Lower leg skin (tissue), 3 donors: ENCODE measurements around the gene ANKRD45.

Experiments used
- CTCF ChIP-seq, 3 donors: fragments of 450-650 bp; IDR thresholded peaks; one replicate each; pipeline ENCODE4 v1.5.1; 2016; ENCODE audit warnings: antibody characterized with exemption in 3 of 3, mild to moderate bottlenecking in 3 of 3, moderate library complexity in 2 of 3
- POLR2A ChIP-seq, 2 donors: fragments of 450-650 bp; IDR thresholded peaks; one replicate each; pipeline ENCODE4 v1.6.1; 2016 to 2017; ENCODE audit warnings: antibody characterized with exemption in 2 of 2, mild to moderate bottlenecking in 1 of 2, moderate library complexity in 1 of 2

- TF ChIP-seq CTCF (IDR thresholded peaks at IDR 0.05) (no peak), POLR2A (IDR thresholded peaks at IDR 0.05) (no peak)
These were observed 33.1 kb upstream of the ANKRD45 start for GRCh38 chr1:173702736-173703135.
